HG03039 (cell line): ENCODE results near the gene MAG.

Source experiments
- ATAC-seq: cut with Tn5 transposase; IDR thresholded peaks from one replicate; pipeline ENCODE4 v1.9.1; 2021; ENCODE audit warnings: mild to moderate bottlenecking, moderate library complexity; ENCODE audit not compliant: unreplicated experiment

MAG gene

DNA sequence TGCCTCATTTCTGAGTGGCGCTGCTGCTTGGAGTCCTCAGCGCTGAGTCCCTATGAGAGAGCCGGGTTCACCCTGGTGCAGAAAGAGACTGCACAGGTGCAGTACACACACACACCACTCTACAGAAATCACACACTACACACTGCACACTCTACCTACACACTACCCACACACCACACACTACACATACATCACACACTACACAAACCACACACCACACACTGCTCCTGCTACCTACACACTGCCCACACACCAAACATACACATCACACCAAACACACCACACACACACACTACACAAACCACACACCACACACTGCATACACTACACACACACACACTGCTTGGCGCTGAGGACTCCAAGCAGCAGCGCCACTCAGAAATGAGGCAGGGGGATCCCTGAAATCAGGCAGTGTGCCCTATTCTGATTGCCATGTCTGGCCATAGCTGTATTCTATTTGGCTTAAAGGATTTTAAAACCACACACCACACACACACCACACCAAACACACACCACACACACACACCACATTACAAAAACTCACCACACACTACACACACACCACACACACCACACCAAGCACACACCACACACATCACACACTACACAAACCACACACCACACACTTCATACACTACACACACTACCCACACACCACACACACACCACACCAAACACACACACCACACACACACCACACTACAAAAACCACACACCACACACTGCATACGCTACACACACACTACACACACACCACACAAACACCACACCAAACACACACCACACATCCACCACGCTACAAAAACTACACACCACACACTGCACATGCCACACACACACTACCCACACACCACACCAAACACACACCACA, 4.9 kb downstream of the MAG start:
- ATAC-seq, result no peak

DNA sequence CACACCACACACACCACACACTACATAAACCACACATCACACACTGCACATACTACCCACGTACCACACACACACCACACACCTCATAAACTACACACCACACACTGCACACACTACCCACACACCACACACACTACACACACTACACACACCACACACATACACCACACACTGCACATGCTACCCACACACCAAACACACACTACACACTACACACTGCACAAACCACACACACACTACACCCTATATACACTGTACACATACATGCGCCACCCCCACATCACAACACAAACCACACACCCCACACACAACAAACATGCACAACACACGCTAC, 5.5 kb downstream of the MAG start:
- no peak for ATAC-seq

DNA sequence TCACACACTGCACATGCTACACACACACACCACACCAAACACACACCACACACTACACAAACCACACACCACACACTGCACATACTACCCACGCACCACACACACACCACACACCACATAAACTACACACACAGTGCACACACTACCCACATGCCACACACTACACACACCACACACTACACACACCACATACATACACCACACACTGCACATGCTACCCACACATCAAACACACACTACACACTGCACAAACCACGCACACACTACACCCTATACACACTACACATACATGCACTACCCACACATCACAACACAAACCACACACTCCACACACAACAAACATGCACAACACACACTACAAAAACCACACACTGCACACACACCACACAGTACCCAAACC, 6.0 kb downstream of the MAG start:
- ATAC-seq, result no peak

DNA sequence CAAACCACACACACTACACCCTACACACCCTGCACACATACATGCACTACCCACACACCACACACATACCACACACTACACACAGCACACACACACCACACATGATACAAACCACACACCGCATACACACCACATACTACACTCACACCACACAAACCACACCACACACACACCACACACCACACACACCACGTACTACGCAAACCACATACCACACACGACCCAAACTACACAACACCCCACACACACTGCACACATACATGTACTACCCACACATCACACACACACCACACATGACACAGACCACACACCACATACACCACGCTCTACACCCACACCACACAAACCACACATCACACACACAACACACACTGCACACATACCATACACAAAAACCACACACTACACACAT, 6.6 kb downstream of the MAG start:
- no peak for ATAC-seq

DNA sequence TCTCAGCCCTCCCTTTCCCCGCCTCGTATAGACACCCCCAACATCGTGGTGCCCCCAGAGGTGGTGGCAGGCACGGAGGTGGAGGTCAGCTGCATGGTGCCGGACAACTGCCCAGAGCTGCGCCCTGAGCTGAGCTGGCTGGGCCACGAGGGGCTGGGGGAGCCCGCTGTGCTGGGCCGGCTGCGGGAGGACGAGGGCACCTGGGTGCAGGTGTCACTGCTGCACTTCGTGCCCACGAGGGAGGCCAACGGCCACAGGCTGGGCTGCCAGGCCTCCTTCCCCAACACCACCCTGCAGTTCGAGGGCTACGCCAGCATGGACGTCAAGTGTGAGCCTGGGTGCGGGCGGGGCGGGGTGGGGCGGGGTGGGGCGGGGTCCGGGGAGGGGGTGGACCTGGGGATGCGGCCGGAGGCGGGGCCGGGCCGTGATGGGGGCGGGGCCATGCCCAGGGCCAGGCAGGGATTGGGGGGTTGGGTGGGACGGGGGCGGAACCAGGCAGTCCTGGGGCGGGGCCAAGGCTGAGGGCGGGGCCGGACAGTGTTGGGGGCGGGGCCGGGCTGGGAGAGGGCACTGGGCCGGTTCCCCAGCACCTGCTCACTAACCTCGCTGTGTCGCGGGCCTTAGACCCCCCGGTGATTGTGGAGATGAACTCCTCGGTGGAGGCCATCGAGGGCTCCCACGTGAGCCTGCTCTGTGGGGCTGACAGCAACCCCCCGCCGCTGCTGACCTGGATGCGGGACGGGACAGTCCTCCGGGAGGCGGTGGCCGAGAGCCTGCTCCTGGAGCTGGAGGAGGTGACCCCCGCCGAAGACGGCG, 7.8 kb downstream of the MAG start:
- no peak for ATAC-seq

DNA sequence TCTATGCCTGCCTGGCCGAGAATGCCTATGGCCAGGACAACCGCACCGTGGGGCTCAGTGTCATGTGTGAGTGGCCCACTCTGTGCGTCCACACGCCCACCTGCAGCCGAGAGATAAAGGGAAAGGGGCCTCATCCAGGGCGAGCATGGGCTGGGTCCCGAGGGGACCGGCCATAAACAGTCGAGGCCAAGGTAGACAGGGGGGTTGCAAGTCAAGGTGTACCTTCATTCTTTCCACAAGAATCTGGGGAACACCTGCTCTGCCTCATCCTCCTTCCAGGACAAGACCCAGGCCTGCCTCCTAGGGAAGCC, 8.3 kb downstream of the MAG start:
- no peak for ATAC-seq

DNA sequence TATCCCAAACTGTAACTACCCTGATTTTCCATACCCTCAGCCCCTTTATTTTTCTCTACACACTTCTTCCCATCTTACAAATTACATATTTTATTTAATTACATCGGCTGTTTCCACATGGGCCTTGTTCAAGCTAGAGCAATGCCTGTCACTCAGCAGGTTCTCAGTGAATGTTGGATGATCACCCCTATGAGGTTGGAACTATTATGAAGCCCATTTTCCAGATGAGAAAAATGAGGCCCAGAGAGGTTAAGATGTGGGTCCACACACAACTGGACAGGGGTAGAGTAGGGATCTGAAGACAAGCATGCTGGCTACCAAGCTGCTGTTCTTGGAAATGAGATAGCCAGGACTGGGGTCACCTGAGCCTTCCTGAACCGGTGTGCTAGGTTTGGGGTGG, 10.0 kb downstream of the MAG start:
- ATAC-seq, result no peak

DNA sequence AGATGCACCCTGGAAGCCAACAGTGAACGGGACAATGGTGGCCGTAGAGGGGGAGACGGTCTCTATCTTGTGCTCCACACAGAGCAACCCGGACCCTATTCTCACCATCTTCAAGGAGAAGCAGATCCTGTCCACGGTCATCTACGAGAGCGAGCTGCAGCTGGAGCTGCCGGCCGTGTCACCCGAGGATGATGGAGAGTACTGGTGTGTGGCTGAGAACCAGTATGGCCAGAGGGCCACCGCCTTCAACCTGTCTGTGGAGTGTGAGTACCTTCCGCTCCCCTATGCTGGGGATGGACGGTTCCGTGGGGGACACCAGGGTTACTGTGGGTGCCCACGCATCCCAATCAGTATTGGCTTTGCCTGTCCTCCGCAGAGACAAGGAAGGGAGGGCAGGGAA, 10.5 kb downstream of the MAG start:
- no peak for ATAC-seq

DNA sequence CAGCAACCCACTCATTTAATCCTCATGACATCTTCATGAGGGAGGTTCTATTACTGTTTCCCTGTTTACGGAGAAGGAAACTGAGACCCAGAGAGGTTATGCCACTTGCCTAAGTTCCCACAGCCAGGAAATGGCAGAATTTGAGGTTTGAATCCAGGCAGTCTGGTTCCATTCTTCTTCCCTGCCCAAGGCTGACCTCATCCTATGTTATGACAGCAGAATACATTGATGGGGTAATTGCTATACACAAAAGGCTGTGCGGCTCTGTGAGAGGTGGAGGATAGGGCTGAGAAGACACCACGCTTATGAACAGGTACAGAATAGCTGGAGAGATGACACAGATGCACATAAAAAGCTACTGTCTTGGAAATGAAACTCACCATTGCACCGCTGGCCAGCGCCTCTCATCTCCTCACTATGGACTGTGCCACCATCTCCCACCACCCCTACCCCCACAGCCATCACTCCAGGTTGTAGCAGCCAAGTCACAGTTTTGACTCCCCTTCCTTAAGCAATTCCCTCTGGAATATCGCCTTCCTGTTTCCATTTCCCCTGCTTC, 11.5 kb downstream of the MAG start:
- ATAC-seq, result no peak

DNA sequence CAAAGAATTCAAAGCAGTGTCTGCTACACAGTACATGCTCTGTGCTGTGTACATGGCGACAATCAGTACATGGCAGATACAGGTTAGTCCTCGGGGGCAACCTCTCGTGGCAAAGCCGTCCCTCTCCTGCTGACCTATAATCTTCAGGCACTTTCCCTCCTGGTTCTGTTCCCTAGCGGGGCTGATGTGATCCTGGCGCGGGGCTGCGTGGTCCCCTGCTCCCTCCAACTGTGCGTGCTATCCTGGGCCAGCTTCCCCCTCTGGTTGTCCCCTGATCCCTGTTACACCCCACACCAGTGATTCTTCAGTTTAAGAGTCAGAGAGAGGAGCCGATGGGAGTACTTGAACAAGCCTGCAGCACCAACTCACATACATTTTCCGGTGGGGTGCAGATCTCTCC, 12.1 kb downstream of the MAG start:
- ATAC-seq, result no peak

DNA sequence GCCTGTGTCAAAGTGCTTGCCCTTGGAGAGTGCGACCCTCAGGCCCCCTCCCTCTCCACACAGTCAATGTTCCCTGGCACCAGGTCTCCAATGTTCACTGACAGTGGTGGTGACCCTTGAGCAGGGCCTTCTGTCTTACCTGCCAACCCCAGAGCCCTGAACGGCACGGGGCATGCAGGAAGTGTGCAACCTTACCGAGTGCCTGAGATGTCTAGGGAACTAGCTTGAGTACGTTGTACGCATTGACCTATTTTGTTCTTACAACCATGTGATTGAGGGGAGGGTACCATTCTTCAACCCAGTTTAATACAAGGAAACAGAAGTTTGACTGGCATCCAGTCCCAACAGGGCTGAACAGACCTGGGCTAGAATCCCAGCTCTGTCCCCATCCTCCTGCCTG, 13.2 kb downstream of the MAG start:
- ATAC-seq, result no peak

DNA sequence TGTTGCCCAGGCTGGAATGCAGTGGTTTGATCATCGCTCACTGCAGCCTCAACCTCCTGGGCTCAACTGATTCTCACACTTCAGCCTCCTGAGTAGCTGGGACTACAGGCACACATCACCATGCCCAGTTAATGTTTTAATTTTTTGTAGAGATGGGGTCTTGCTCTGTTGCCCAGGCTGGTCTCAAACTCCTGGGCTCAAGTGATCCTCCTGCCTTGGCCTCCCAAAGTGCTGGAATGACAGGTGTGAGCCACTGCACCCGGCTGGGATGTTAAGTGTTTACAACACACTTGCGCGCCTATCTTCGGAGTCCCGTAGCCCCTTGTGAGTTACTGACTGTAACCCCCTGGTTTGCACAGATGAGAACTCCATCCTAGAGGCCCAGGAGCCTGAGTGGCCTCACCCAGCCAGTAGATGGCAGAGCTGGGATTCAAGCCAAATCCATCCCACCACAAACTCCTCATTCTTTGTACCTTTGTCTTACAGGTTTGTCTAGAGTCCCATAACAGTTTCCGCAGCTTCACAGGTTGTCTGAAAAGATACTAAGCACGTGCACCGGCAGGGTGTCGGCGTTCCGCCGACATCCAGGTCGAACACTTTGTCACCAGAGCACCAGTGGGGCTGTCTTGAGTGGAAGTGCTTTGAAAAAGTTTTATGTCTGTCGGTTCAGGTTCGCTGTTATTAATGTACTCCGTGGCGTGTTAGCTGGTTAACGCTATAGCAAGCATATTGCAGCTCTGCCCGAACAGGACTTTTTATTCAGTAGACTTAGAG, 14.7 kb downstream of the MAG start:
- no peak for ATAC-seq

DNA sequence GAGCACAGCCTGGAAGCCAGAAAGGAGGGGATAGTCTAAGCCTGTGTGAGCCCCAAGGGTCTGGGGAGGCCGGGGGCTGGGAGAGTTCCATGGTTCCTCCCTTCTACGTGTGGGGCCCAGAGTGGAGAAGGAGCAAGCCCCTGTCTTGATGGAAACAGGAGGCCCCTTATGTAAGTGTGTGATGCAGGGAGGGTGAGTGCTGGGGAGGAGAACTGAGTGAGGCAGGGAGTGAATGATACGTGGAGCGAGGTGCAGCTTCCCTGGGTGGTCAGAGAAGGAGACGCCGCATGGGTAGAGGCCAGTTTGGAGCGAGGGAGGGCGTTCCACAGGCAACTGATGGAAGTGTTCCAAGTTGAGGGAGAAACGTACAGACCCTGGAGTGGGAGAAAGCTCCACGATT, 16.0 kb downstream of the MAG start:
- no peak for ATAC-seq

DNA sequence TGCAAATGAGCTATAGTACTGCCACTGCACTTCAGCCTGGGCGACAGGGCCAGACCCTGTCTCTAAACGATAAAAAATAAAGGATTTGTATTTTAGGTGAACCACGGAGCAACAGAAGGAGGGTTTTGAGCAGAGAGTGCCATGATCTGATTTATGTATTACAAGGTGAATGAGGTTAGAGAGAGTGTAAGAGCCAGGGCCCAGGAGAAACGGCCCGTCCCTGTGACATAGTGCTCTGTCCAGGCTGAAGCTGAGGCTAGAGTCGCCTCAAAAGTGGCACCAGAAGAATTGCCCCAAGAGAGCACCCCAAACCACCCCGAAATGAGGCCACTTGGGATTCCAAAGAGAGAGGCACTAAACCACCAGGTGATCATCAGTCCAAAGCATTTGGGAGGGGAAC, 16.9 kb downstream of the MAG start:
- ATAC-seq, result no peak

DNA sequence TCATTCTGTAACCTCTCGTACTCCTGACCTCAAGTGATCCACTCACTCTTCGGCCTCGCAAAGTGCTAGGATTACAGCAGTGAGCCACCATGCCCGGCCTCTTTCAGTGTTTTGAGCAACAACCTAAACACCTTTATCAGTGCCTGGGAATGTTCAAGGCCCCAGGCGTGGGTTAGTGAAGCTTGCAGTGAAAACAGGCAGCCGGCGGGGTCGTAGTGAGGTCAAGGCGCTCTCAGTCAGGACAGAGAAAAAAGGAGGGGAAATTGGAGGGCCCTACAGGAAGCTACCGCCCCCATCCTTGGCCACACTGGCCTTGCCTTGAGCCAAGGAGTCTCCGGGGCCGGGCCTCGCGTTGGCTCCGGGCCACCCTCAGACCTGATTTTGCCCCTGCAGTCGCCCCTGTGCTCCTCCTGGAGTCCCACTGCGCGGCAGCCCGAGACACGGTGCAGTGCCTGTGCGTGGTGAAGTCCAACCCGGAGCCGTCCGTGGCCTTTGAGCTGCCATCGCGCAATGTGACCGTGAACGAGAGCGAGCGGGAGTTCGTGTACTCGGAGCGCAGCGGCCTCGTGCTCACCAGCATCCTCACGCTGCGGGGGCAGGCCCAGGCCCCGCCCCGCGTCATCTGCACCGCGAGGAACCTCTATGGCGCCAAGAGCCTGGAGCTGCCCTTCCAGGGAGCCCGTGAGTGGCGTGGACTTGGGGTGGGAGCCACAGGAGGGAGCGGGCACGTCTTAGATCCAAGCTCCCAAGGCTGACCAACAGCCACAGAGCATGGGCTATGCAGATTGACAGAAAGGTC, 17.7 kb downstream of the MAG start:
- no peak for ATAC-seq

DNA sequence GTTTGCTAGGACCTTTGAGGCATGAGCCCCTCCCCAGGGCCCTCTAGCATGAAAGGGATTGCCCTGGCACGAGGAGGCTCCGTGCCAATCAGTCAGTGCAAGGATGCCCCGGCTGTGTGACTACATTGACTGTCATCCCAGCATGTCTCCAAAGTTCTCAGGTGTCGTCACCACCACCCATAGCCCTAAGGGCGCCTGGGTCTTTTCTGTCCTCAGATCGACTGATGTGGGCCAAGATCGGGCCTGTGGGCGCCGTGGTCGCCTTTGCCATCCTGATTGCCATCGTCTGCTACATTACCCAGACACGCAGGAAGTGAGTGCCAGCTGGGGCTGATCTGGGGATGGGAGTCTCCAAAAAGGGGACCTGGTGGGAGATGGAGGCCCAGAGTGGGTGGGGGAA, 18.4 kb downstream of the MAG start:
- ATAC-seq, result no peak

DNA sequence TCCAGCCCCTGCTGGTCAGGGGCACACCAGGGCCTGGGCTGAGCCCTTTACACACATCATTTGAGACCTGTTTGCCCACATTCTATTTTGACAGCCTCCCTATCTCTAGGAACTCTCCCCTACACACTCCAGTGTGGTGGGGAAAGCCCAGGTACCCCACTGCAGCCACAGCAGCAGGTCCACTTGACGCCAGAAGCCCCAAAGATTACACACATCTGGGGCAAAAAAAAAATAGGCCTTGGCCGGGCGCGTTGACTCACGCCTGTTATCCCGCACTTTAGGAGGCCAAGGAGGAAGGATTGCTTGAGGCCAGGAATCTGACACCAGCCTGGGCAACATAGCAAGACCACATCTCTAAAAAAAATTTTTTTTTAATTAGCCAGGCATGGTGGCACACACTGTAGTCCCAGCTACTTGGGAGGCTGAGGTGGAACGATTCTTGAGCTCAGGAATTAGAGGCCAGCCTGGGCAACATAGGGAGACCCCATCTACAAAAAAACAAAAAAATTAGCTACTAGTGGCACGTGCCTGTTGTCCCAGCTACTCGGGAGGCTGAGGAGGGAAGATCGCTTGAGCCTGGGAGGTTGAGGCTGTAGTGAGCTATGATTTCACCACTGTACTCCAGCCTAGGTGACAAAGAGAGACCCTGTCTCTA, 19.0 kb downstream of the MAG start:
- ATAC-seq, result no peak

DNA sequence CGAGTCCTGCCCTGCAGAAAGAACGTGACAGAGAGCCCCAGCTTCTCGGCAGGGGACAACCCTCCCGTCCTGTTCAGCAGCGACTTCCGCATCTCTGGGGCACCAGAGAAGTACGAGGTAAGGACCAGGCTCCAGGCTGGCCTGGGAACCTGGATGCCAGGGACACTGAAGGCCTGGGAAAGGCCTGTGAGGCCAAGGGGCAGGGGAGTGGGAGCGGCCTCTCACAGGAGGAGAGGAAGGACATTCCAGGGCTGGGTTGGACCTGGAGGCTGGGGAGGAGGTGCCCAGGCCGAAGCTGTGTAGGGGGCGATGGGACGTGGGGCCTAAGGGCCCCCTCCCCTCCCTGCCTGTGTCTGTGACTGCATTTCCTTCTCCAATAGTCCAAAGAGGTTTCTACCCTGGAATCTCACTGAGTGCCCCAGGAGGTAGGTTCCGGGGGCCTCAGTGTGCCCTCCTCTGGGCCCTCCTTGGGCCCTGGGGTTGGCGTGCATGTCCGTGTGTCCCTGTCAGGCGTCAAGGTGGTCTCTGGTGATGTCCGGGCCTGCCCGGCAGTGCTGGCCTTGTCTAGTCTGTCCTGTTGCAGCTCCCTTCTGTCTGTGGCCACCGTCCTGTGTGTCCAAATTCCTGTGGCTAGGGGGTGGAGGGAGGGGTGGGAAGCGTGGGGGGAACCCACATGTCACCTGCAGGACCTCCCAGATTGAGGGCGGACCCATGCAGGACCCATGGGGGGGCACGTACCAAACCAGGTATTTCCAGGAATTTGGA, 20.1 kb downstream of the MAG start:
- ATAC-seq, result no peak

DNA sequence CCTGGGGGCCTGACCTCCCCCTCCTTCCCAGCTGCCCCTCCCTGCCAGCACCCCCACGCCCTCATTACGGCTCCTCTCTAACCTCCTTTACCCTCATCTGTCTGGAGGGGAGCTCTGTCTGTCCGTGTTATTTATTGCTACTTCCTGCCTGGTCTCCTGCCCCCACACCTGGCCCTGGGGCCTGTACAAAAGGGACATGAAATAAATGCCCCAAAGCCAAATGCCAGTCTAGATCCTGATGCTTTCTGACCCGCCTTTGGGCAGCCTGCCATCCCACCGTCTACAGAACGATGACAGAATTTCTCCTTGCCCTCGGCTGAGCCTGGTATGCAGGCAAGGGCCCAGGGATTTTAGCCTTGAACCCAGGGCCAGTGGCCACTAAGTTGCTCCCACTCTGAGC, 21.6 kb downstream of the MAG start:
- ATAC-seq, result no peak
